ENCODE data around the gene HMX2. TPM values are rescaled to one million over a fixed set of nuclear protein-coding genes. Genes with fewer than 3 reads are reported as not detected.

HMX2 gene
- total and polyA plus RNA-seq, 2 of the 13 experiments (the other 11 are each of a cell fraction or from before 2014, with no cell fraction given): not detected

DNA sequence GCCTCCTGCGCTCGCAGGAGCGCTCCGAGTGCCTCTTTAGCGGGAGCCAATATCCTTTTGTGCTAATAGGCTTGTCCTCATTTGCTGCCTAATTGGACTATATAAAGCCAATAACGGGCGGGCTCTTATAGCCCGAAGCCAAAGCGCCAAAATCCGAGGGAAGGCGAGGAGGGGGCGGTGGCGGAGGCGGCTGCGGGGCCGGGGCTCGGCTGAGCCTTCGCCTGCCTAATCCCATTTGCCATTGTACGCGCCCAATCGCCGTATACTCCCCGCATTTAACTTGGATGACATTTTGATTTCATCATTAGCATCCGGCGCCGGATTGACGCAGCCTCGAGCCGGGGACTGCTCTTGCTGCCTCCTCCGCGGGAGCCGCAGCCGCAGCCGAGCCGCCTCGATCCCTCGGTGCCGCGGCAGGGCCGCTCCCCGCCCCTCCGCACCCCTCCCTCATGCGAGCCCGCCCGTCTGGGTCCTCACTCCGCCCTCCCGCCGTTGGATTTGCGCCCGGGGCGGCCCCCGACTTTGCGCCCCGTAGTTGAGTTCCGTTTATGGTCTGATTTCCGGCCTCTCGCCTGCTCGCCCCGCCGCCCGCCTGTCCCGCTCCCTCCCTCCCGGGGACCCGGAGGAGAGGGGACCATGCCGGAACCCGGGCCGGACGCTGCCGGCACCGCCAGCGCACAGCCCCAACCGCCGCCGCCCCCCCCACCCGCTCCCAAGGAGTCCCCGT is 12.4 kb upstream of the HMX2 start, which contains the start of gene HMX3:
TSS of gene HMX3 (plus strand) at position 556 of the 727 bp plus-strand sequence. CDS start at position 637, 81 bp downstream.
- TF ChIP-seq EZH2 (conservative IDR thresholded peaks at IDR 0.05; ENCODE audit: low read depth, low read length): peak; percentile 75; the same call in 1 of the 2 replicates
- TF ChIP-seq, protein P1, sequence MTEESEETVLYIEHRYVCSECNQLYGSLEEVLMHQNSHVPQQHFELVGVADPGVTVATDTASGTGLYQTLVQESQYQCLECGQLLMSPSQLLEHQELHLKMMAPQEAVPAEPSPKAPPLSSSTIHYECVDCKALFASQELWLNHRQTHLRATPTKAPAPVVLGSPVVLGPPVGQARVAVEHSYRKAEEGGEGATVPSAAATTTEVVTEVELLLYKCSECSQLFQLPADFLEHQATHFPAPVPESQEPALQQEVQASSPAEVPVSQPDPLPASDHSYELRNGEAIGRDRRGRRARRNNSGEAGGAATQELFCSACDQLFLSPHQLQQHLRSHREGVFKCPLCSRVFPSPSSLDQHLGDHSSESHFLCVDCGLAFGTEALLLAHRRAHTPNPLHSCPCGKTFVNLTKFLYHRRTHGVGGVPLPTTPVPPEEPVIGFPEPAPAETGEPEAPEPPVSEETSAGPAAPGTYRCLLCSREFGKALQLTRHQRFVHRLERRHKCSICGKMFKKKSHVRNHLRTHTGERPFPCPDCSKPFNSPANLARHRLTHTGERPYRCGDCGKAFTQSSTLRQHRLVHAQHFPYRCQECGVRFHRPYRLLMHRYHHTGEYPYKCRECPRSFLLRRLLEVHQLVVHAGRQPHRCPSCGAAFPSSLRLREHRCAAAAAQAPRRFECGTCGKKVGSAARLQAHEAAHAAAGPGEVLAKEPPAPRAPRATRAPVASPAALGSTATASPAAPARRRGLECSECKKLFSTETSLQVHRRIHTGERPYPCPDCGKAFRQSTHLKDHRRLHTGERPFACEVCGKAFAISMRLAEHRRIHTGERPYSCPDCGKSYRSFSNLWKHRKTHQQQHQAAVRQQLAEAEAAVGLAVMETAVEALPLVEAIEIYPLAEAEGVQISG (CRISPR knock-in tag; IDR thresholded peaks at IDR 0.05): no peak
- TF ChIP-seq SRF (IDR thresholded peaks at IDR 0.05; ENCODE audit: low read depth, low read length): 0 out of 2 replicates have a peak, but pooled peaks have one; percentile 29
- TF ChIP-seq SMC3 (IDR thresholded peaks at IDR 0.05; ENCODE audit: low read length): no peak
- TF ChIP-seq HDAC2 (CRISPR knock-in tag; IDR thresholded peaks at IDR 0.05): no peak
- TF ChIP-seq, protein P2, sequence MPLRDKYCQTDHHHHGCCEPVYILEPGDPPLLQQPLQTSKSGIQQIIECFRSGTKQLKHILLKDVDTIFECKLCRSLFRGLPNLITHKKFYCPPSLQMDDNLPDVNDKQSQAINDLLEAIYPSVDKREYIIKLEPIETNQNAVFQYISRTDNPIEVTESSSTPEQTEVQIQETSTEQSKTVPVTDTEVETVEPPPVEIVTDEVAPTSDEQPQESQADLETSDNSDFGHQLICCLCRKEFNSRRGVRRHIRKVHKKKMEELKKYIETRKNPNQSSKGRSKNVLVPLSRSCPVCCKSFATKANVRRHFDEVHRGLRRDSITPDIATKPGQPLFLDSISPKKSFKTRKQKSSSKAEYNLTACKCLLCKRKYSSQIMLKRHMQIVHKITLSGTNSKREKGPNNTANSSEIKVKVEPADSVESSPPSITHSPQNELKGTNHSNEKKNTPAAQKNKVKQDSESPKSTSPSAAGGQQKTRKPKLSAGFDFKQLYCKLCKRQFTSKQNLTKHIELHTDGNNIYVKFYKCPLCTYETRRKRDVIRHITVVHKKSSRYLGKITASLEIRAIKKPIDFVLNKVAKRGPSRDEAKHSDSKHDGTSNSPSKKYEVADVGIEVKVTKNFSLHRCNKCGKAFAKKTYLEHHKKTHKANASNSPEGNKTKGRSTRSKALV (CRISPR knock-in tag; IDR thresholded peaks at IDR 0.05): peak; percentile 91
- TF ChIP-seq GABPB1 (CRISPR knock-in tag; IDR thresholded peaks at IDR 0.05): peak; percentile 20; the same call in 1 of the 2 replicates
- TF ChIP-seq MTF2 (CRISPR knock-in tag; IDR thresholded peaks at IDR 0.05; ENCODE audit: borderline replicate concordance): peak; percentile 60; the same call in 1 of the 2 replicates
- TF ChIP-seq, protein P3, sequence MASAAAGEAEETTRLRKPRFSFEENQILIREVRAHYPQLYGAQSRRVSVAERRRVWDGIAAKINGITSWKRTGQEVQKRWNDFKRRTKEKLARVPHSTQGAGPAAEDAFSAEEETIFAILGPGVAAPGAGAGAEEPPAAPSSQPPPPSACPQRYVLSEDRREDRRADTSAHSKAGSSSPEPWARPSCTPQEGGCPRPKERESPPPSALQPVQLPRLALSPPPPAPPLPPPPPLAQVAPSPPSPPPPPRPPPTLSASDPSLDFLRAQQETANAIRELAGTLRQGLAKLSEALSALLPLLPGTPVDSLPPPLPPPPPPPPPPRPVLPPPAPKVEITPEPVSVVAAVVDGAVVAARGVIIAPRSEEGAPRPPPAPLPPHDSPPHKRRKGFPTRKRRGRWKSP (CRISPR knock-in tag; IDR thresholded peaks at IDR 0.05): peak; percentile 52; the same call in 1 of the 2 replicates
- peak; percentile 12 for TF ChIP-seq HNRNPLL (IDR thresholded peaks at IDR 0.05; ENCODE audit: low read depth, low read length, poor library complexity, severe bottlenecking)
- Histone ChIP-seq H3K4me1 (ENCODE audit: insufficient read depth, low read length) (peaks cover 56% of the 10 kb centered on the region), H3K4me3 (replicated peaks in 1 of 3; ENCODE audit: insufficient read depth in 1 of 3, low read depth in 2 of 3, low read length in 3 of 3) (peak within 1 kb of the TSS; percentile 27 to 61 (median 40); a peak in 5 of 6 replicates), H3K9me3 (ENCODE audit: low read length) (no peaks in the 10 kb centered on the region), H2AFZ (ENCODE audit: low read length) (no peak within 1 kb of the TSS), H4K20me1 (ENCODE audit: insufficient read depth, low read length) (peaks cover 6% of the 10 kb centered on the region; the same call in 1 of the 2 replicates), H3K27me3 (ENCODE audit: control insufficient read depth in 1 of 2, insufficient read depth in 2 of 2, low read length in 2 of 2) (peaks cover 15 to 84% of the 10 kb centered on the region in 2 experiments; a peak in 4 of 5 replicates), H3K36me3 (replicated peaks in 1 of 2; ENCODE audit: control insufficient read depth in 1 of 2, insufficient read depth in 2 of 2, low read length in 2 of 2) (no peaks in the 10 kb centered on the region), H3K27ac (ENCODE audit: extremely low read length, insufficient read depth, low read length) (no peak within 1 kb of the TSS), H3K79me2 (ENCODE audit: insufficient read depth, low read length) (no peaks in the 10 kb centered on the region), H3K9ac (ENCODE audit: insufficient read depth, low read depth, low read length) (no peak within 1 kb of the TSS), H3K4me2 (ENCODE audit: low read depth, low read length) (peak within 1 kb of the TSS; percentile 69)
- POLR2A ChIA-PET: no interaction called here
- 24% methylated on average over 24 of the region's 76 CpGs for WGBS (ENCODE audit: low lambda C conversion rate)
- intact Hi-C loops (cut with micrococcal nuclease; ENCODE audit: unreplicated experiment) (loop anchor here (5.0 kb wide), 1 partner anchor 132 kb away; no protein-coding TSS in a partner anchor), in situ Hi-C loops (cut with HindIII; ENCODE audit: extremely low pct_ligation_motif_present, low pct_unique_long_range_greater_than_20kb) (no loop called here)
- FAIRE-seq (no peak), DNase-seq (ENCODE audit: low spot score) (no peak), ATAC-seq (no peak)
- no TSS peak for BruUV-seq (replicated peaks)
- CTCF ChIA-PET (ENCODE audit: low intra/inter-chr PET ratio, low total read pairs): no interaction called here

Measured in HepG2 (cell line).